ENCODE results near the gene IQCB1.
"Not testable (repeated sequence)": the region's sequence is repeated elsewhere in the genome, so short reads cannot be mapped to it uniquely, and the experiment has no call there.

The IQCB1 gene

DNA sequence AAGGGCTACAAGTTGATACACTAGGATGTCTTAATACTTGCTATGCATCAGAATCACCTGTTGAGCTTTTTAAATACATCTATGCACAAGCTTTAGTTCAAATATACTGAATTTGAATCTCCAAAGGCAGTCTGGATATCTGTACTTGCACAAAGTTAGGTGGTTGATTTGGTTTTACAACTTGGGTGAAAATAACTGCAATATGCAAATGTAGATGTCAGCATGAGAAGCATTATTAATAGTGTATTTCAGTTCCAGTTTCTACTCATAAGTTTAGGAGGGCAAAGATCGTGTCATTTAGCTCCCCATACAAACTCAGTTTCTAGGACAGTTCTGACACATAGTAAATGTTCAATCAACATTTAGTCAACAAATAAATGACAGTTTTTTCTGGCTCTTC lies 25.6 kb downstream of the IQCB1 start:
- no peak for DNase-seq (ENCODE audit: low spot score)

DNA sequence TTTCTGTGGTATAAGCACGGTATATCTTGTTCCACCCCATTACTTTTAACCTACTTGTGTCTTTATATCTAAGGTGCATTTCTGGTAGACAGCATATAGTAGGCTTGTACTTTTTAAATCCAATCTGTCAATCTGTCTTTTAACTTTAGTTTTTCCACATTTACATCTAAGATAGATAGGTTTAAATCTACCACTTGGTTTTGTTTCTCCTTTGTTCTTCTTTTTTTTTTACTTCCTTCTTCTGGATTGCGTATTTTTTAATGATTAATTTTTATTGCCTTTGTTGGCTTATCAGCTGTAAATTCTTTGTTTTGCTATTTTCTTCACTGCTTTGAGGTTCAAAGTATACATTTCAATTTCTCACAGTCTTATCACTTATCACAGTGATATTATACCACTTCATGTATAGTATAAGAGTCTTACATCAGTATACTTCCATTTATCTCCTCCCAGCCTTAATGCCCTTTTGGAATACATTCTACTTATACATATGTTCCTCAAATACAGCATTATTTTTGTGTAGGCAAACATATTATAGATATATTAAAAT lies 31.0 kb downstream of the IQCB1 start:
- DNase-seq (ENCODE audit: low spot score): no peak

DNA sequence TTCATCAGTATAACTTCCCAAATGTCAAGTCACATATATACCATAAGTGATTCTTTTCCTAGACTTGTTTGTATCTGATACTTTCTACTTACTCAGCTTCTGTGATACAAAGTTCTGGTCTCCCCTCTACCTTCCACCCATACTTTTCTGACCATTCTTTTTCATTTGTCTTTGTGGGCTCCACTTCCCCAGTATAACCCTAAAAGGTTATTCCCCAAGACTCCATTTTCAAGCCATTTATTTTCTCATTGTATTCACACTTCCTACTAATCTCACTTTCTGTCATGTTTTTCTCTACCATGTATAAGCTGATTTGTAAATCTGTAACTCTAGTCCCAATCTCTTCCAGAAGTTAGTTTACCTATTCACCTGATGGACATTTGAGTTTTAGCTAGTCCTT lies 34.0 kb downstream of the IQCB1 start:
- DNase-seq (ENCODE audit: low spot score): no peak

DNA sequence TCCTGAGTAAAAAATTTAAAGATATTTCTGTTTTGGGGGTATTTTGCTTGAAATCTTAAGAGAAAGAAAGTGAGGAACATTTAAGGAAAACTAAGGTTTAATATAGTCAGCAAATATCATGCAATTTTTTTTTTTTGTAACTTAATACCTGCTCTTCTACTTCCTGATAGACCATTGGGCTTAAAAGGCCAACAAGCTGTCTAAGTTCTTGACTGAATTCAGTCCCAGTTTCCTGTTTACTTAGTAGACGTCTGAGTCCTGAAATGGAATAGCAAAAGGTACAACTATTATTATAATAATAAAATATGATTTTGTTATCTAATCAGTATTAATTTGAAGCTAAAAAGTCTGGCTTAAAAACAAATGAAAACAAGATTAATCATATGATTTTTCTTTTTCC lies 37.9 kb downstream of the IQCB1 start:
- DNase-seq (ENCODE audit: low spot score): no peak

DNA sequence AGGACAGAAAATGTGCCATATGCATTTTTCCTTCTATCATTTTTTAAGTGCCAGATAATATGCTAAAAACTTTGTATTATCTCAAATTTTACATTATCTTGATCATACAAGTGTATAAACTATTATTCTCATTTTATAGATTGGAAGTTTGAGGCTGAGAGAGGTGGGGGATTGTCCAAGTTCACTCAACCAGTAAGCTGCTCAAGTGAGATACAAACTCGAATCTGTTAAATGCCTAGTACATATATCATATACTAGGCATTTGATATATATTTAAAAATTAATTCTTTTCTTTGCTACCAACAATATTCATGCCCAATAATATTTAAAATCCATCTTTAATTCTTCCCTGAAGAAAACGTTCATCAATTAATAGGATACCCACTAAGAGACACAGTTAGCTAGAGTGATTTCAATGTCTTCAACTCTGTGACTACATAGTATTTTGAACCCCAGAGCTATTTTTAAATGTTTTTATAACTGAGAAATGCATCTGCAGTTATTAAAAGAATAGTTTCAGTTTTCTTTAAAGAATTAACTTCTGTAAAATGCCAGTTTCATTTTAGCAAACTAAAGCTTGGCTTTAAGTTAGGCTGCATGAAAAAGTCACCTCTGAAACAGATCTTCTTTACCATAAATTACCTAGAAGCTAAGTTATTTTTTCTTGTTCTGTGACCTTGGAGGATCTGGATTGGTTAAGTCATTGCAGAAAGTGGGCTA lies 40.4 kb downstream of the IQCB1 start:
- no peak for DNase-seq (ENCODE audit: low spot score)

DNA sequence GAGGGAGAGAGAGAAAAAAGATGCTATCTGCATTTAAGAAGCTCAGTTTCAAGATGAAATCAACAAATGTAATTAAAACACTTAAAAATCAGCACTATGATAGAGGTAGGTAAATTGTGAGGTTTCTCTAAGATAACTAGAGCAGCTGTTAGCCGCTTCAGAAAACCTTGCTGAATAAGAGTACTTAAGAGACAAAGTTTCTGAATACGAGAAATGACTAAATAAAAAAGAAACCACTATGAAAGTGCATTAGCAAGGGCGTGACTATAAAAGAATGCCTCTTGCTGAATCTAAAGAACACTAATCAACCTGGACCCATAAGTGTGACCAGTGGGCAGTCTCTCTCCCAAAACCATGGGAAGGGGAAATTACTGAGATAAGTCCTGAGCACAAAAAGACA lies 41.8 kb downstream of the IQCB1 start:
- no peak for DNase-seq (ENCODE audit: low spot score)

DNA sequence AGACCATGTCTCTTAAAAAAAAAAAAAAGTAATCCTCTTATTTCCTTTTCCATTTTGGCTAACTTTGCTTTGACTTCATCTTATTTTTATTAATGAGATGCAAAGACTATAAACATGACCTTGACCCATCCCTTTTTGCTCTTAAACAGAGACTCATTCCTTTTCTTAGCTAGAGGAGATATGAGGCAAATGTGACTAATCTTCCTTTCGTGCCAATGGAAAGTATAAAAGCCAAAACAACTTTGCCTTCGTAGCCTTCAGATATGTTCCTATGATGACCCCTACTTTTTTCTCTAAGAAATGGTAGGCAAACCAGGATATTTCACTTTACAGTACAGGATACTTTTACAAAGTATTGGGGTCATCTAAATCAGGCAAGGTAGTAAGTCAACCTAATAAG lies 48.4 kb downstream of the IQCB1 start:
- DNase-seq (ENCODE audit: low spot score): no peak

DNA sequence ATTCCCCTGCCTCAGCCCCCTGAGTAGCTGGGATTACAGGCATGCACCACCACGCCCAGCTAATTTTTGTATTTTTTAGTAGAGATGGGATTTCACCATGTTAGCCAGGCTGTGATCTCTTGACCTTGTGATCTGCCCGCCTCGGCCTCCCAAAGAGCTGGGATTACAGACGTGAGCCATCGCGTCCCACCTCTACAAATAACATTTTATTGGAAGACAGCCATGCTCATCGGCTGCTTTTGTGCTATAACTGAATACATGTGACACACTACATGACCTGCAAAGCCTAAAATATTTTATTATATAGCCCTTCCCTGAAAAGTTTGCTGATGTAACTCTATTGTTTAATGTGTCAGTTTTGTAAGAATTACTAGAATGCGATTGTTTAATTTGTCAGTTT lies 52.1 kb downstream of the IQCB1 start:
- not testable (repeated sequence) for DNase-seq (ENCODE audit: low spot score)

DNA sequence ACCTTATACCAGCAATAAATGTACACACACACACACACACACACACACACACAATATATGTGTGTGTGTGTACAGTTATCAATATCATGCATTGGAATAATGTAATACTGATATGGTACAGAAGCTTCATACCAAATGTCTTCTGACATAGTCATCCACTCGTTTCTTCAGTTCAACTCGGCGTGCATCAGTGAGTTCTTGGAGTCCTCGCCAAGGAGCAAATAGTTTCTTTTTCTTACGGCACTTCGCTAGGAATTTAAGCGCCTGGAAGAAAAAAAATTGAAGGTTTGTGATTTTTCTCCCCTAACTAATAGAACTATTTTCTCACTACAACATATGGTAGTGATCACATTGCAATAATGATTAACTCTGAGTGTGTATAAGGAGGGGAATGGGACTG lies 53.2 kb downstream of the IQCB1 start:
- DNase-seq (ENCODE audit: low spot score): no peak

DNA sequence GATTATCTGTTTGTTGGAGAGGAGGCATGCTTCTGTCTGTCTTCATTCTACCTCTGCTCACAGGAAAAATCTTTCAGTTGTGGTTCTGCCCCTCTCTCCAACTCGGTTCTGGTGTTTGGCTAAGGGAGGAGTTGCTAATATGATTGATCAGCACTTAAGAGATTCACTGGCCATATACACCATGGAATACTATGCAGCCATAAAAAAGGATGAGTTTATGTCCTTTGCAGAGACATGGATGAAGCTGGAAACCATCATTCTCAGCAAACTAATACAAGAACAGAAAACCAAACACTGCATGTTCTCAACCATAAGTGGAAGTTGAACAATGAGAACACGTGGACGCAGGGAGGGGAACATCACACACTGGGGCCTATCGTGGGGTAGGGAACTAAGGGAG lies 59.8 kb downstream of the IQCB1 start:
- DNase-seq (ENCODE audit: low spot score): not testable (repeated sequence)

DNA sequence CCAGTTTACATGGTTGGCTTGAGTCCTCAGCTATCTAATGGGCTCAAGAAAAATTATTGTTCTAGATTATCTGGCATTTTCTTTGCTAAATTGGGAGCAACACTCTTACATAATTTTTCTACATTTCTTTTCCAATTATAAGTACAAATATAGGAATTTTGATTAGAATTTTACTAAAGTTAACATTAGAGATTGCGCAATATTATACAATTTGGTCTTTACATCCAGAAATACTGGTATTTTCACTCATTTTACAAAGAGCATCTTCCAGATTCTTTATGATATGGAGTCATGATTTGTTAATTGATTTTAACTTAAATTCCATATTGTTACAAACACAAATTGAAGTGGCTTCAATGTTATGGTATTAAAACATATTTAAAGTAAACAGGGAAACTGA lies 65.6 kb downstream of the IQCB1 start:
- DNase-seq (ENCODE audit: low spot score): no peak

DNA sequence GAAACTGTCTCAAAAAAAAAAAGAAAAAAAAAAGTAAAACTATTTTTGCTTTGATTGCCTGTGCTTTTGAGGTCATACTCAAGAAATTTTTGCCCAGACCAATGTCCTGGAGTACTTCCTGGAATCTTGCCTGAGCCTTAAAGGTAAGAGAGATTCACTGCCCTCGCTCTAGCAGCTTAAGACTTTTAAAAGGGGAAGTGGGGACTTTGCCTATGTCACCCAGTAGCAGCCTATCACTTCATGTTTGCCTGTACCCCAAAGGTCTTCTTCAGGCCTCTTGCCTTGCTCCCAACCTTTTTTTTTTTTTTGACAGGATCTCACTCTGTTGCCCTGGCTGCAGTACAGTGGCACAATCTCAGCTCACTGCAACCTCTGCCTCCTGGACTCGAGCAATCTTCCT lies 66.4 kb downstream of the IQCB1 start:
- no peak for DNase-seq (ENCODE audit: low spot score)

DNA sequence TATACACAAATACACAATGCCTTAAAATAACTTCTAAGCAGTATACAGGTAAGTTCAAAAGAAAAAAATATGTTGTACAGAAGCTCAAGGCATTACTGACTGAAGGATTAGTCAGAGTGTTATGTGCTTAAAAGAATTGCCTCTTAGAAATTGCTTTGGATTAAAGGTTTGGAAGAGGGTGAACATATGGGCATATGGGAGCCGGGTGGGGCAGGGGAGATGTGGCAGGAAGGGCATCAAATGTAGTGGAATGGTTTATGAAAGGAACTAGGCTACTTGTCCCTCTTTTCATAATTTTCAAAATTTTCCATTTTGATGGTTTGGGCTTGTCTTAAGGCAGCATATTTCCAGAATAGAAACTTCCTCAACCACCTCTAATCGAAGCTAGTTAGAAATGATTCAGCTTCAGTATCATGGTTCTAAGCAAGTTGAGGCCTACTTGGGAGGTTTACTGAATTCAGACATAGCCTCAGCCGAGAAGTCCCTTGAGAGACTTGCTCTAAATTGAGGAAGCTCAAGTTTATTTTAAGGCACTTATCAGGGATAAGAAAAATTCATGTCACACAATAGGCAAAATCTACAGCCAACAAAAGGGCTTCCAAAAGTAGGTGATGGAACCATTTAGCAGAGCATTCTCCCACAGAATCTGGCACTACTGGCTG lies 75.2 kb downstream of the IQCB1 start:
- DNase-seq (ENCODE audit: low spot score): no peak

DNA sequence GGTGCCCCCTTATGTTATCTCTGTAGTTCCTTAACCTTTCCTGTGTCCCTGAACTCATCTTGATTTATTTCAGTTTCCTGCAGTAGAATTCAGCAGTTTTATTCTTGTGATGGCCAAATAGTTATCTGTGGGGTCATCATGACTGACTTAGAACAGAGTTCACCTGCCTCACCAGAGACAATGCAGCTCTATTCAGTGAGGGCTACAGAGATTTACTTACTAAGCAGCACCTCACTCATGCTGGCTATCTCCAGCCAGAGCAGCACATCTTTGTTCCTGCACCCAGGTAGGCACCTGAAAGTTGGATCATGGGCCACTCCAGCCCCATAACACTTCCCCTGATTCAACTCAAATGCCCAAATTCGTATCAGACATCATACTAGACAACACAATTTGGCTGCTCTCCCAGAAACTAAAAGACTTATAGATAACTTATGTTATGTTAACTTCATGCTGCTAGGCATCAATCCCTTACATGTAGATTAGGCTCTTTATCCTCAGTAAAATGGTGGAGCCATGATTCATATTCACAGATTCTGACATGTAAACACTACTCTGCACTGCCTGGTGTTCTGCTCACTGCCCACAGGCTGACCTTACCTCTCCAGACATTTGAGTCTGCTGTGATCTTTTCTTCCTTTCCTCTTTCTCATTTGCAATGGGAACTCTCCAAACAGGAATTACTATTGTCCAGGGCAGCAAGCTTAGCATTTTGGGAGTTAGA lies 76.0 kb downstream of the IQCB1 start:
- DNase-seq (ENCODE audit: low spot score): no peak

DNA sequence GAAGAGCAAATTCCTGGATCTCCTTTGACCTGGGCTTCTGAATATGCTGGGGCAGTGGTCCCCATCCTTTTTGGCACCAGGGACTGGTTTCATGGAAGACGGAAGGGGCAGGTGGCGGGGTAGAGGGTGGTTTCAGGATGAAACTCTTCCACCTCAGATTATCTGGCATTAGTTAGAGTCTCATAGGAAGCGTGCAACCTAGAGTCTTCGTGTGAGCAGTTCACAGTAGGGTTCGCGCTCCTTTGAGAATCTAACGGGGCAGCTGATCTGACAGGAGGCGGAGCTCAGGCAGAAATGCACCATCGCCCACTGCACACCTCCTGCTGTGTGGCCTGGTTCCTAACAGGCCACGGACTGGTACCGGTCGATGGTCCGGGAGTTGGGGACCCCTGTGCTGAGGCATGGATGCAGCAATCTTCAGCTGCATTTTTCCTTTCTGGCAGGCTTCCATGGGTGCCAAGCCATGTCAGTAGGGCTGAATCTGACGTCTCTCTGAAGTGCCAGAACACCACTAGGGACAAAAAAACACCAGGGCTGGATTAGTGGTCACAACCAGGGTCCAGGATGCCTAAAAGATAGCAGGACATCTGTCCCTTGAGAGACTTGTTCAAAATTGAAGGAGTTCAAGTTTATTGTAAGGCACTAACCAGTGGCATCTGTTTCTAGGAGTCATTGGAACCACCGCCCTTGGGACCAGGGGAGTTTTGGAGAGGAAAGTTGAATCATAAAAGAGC lies 76.9 kb downstream of the IQCB1 start:
- DNase-seq (ENCODE audit: low spot score): no peak

DNA sequence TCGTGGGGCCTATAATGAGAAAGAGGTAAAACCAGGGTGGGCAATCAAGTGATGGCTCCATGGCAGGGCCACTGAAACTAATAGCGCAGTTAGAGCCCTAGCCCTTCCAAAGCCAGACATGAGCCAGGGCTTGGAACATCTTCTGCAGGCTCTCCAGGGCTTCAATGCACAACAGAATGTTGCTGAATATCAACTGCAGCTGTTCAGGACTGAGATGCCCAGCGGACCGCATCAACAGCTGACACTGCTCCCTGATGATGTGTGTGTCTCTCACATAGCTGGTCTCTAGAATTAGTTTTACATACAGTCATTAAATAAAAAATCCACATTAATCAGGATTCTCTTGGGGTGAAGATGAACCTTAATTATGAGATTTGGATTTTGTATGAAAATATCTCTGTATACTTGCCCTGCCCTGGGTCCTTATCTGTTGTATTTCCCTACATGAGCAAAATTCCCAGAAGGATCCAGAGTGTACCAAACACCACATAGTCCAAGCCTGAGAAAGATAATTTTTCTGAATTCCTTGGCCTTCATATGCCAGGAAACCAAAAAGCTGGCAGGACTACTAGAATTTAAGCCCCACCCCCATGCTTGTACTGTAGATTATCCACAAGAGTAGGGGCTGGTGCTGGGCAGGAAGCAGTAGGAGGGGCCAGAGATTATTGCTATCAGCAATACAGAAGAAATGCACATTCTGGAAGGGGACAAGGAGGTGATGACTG lies 77.6 kb downstream of the IQCB1 start:
- no peak for DNase-seq (ENCODE audit: low spot score)

DNA sequence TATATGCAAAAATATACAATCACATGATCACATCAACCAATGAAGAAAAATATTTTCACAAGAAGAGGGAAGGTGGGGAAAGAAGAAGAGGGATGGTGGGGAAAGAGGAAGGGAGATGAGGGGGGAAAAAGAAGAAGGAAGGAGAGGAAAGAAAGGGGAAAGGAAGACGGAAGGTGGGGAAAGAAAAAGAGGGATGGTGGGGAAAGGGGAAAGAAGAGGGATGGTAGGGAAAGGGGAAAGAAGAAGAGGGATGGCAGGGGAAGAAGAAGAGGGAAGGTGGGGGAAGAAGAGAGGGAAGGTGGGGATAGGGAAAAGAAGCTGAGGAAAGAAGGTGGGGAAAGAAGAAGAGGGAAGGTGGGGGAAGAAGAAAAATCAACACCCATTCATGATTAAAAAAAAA lies 82.1 kb downstream of the IQCB1 start:
- DNase-seq (ENCODE audit: low spot score): no peak

DNA sequence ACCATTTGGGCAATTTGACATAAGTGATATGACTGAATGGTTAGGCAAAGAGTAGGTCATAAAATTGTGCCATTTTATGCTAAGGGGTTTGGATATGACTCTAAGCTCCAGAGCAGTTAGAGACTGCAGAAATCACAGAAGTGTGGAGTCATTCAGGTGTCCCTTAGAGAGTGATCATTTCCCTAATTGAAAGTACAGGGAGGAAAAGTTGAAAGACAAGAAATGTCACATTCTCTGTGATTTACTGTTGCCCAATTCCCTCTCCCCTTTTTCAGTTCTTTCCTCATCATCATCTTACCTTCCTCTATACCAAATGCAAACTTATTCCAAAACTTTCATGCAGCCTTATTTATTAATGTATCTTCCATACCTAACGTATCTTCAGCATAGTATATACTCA lies 82.6 kb downstream of the IQCB1 start:
- DNase-seq (ENCODE audit: low spot score): no peak

DNA sequence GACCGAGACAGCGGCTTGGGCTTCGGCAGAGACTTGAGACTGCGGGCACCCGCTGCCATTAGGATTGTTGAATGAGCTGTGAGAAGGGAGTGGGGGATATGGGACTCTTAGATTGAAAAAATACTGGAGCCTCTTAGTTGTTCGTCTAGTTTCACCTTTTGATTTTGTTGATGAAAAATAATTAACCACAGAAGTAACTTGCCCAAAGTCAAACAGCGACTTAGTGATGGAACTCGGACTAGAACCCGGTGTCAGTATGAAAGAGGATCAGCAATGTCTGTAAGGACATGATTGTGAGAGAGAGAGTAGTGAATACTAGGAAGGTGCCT lies 84.8 kb downstream of the IQCB1 start:
- DNase-seq (ENCODE audit: low spot score): no peak

DNA sequence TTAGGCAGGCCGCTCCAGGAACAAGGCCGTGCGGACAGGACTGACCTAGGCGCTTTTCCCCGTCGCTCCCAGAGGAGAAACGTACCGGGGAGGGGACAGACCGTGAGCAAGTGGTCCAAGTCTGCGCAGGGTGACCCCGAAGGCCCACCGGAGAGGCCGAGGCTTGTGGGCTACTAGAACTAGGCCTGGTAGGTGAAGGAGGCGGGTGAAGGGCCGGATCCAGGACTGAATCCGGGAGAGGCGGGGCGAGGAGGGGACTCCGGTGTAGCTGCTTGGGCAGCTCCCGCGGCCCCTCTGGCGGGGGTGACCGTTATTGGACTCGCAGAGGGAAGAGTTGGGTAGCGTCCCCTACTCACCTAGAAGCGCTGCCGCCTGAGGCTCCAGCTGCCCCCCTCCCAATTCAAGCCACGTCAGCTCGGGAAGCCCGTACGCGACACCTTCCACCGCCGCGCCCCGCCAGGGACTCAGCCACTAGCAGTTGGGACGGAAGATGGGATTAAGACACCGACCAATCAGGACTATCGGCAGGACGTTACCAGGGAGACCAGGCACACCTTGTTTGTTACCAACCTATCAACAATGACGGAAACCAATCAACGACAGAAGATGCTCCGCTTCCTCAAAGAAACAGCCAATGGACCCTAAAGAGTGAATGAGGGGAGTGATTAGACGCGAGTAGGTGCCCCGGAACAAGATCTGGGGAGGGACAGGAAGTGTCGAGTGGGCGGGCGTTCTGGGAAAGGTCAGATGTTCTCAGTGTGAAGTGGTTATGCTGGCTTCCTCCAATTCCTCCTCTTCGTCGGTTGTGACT lies 85.4 kb downstream of the IQCB1 start, which contains the start of gene GOLGB1:
Gene GOLGB1 (minus strand): TSS at position 466 of the 811 bp plus-strand sequence. CDS start 18,770 bp downstream, outside the sequence.
- DNase-seq (ENCODE audit: low spot score): peak; percentile 95

Data from GM03348 (cell line).